ENCODE data around the gene CHRM1.

Gene CHRM1

GRCh38 chr11:62922189-62922589, 1.0 kb upstream of the CHRM1 start:
- no peak overlapping the region for H3K4me3 ChIP-seq (ENCODE audit: low read length)
- no peak overlapping the region for H2AFZ ChIP-seq (ENCODE audit: low read length)
- no peak for DNase-seq
- no peaks in the 10 kb centered on the region for H3K36me3 ChIP-seq (replicated peaks; ENCODE audit: insufficient read depth, low read length)
- H3K27ac ChIP-seq (ENCODE audit: low read length), result no peak overlapping the region
- peaks cover 91% of the 10 kb centered on the region for H3K27me3 ChIP-seq (replicated peaks; ENCODE audit: insufficient read depth, low read length)
- no peak for TF ChIP-seq EZH2 (optimal IDR thresholded peaks at IDR 0.05; ENCODE audit: low read depth, low read length)
- TF ChIP-seq EZH2phosphoT487 (IDR thresholded peaks at IDR 0.05; ENCODE audit: low read length), result no peak
- TF ChIP-seq CTCF (IDR thresholded peaks at IDR 0.05; ENCODE audit: low read length), result no peak
- no peaks in the 10 kb centered on the region for H3F3A ChIP-seq (ENCODE audit: insufficient read depth, low read length)
- H4K20me1 ChIP-seq (ENCODE audit: insufficient read depth, low read length), result no peaks in the 10 kb centered on the region
- no peak overlapping the region for H3K9ac ChIP-seq (ENCODE audit: low read length)
- no peaks in the 10 kb centered on the region for H3K9me2 ChIP-seq (replicated peaks; ENCODE audit: insufficient read depth, low read length)
- H3K4me2 ChIP-seq (ENCODE audit: low read depth, low read length), result no peak overlapping the region
- no peaks in the 10 kb centered on the region for H3K79me2 ChIP-seq (ENCODE audit: low read length)
- peaks cover 7% of the 10 kb centered on the region; the same call in 1 of the 2 replicates for H3K4me1 ChIP-seq (ENCODE audit: low read length)
- H3K9me3 ChIP-seq (replicated peaks; ENCODE audit: insufficient read depth, low read length), result no peaks in the 10 kb centered on the region

DNA sequence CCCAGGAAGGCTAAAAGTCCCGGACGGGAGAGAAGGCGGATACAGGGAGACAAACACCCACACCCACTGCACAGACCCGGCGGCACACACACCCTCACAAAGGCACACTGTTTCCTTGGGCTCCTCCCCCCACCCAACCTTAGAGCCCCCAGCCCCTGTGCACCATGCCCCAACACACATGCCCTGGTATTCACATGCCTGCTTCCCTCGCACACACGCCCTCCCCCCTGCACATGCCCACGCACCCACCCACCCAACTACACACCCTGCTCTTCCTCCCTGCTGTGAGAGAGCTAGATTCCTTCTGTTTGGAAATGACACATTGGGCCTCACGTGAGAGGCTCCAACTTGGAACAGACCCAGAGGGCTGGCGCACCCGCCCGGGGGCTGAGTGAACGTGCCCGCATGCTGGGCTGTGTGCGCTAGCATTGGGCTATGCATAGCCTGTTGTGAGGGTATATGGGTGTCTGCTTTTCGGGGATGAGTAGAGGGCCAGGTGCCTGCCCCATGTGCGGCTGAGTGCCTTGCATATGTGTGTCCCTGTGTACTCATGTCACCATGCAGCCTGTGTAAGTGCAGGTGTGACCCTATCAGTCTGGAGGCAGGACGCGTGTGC, 518 bp upstream of the CHRM1 start:
- Histone ChIP-seq H2AFZ (ENCODE audit: low read length) (no peak overlapping the region), H3K79me2 (ENCODE audit: low read length) (no peaks in the 10 kb centered on the region), H3K36me3 (replicated peaks; ENCODE audit: insufficient read depth, low read length) (no peaks in the 10 kb centered on the region), H3F3A (ENCODE audit: insufficient read depth, low read length) (no peaks in the 10 kb centered on the region), H4K20me1 (ENCODE audit: insufficient read depth, low read length) (no peaks in the 10 kb centered on the region), H3K9me2 (replicated peaks; ENCODE audit: insufficient read depth, low read length) (no peaks in the 10 kb centered on the region), H3K4me1 (ENCODE audit: low read length) (peaks cover 7% of the 10 kb centered on the region; the same call in 1 of the 2 replicates), H3K4me2 (ENCODE audit: low read depth, low read length) (no peak overlapping the region), H3K27ac (ENCODE audit: low read length) (no peak overlapping the region), H3K9me3 (replicated peaks; ENCODE audit: insufficient read depth, low read length) (no peaks in the 10 kb centered on the region), H3K27me3 (replicated peaks; ENCODE audit: insufficient read depth, low read length) (peaks cover 91% of the 10 kb centered on the region), H3K4me3 (ENCODE audit: low read length) (no peak overlapping the region), H3K9ac (ENCODE audit: low read length) (no peak overlapping the region)
- TF ChIP-seq EZH2 (optimal IDR thresholded peaks at IDR 0.05; ENCODE audit: low read depth, low read length) (no peak), EZH2phosphoT487 (IDR thresholded peaks at IDR 0.05; ENCODE audit: low read length) (no peak), CTCF (IDR thresholded peaks at IDR 0.05; ENCODE audit: low read length) (no peak)
- DNase-seq, result no peak

DNA sequence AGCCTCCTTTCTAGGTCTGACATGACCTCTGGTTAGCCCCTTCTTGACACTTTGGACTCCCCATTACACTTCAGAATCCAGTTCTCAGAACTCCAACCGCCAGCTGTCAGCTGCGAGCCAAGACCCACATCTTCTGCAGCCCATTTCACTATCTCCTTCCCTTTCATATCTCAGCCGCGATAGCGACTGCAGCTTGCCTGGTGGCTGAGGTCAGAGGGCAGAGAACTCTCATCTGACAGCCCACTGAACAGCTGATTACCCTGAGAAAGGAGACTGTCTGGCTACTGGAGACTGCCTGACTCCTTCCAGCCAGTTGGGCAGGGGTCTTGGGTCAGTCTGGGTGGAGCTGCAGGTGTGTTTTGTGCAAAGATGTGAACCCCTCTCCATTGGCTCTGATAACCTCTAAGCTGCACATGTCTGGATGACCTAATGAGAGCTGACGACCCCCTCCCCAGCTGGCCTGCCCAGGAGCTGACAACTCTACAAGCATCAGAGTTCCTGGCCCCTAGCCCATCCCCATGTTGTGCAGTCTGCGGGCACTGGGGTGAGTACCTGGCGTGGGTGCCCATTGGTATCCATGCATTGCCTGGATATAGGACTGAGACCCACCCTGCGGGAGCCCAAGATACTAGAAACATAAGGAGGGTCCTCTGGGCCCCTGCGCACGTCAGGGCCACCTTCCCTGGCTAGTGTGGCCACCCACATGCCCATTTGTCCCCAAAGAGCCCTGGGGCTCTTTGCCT, 1.1 kb downstream of the CHRM1 start:
- no peaks in the 10 kb centered on the region for H3K9me2 ChIP-seq (replicated peaks; ENCODE audit: insufficient read depth, low read length)
- H3K9ac ChIP-seq (ENCODE audit: low read length), result no peak overlapping the region
- H3K27me3 ChIP-seq (replicated peaks; ENCODE audit: insufficient read depth, low read length), result peaks cover 83% of the 10 kb centered on the region
- H3K9me3 ChIP-seq (replicated peaks; ENCODE audit: insufficient read depth, low read length), result no peaks in the 10 kb centered on the region
- no peak for TF ChIP-seq EZH2 (optimal IDR thresholded peaks at IDR 0.05; ENCODE audit: low read depth, low read length)
- no peak for TF ChIP-seq EZH2phosphoT487 (IDR thresholded peaks at IDR 0.05; ENCODE audit: low read length)
- no peak for TF ChIP-seq CTCF (IDR thresholded peaks at IDR 0.05; ENCODE audit: low read length)
- H3K4me1 ChIP-seq (ENCODE audit: low read length), result peaks cover 7% of the 10 kb centered on the region; the same call in 1 of the 2 replicates
- H2AFZ ChIP-seq (ENCODE audit: low read length), result no peak overlapping the region
- DNase-seq, result no peak
- H3K4me2 ChIP-seq (ENCODE audit: low read depth, low read length), result no peak overlapping the region
- H3K36me3 ChIP-seq (replicated peaks; ENCODE audit: insufficient read depth, low read length), result no peaks in the 10 kb centered on the region
- no peaks in the 10 kb centered on the region for H3K79me2 ChIP-seq (ENCODE audit: low read length)
- no peak overlapping the region for H3K27ac ChIP-seq (ENCODE audit: low read length)
- H3K4me3 ChIP-seq (ENCODE audit: low read length), result no peak overlapping the region
- no peaks in the 10 kb centered on the region for H4K20me1 ChIP-seq (ENCODE audit: insufficient read depth, low read length)
- H3F3A ChIP-seq (ENCODE audit: insufficient read depth, low read length), result no peaks in the 10 kb centered on the region
